ENCODE measurements around the gene BDNF. TPM values are rescaled to one million over a fixed set of nuclear protein-coding genes. Genes with fewer than 3 reads are reported as not detected.
"Not testable (repeated sequence)": the region's sequence is repeated elsewhere in the genome, so short reads cannot be mapped to it uniquely, and the experiment has no call there.

Gene BDNF
- total RNA-seq, 1 donor from 2014 or later = 5.8 TPM

GRCh38 chr11:27672836-27673464, 27.3 kb downstream of the BDNF start:
- TF ChIP-seq, protein P1, sequence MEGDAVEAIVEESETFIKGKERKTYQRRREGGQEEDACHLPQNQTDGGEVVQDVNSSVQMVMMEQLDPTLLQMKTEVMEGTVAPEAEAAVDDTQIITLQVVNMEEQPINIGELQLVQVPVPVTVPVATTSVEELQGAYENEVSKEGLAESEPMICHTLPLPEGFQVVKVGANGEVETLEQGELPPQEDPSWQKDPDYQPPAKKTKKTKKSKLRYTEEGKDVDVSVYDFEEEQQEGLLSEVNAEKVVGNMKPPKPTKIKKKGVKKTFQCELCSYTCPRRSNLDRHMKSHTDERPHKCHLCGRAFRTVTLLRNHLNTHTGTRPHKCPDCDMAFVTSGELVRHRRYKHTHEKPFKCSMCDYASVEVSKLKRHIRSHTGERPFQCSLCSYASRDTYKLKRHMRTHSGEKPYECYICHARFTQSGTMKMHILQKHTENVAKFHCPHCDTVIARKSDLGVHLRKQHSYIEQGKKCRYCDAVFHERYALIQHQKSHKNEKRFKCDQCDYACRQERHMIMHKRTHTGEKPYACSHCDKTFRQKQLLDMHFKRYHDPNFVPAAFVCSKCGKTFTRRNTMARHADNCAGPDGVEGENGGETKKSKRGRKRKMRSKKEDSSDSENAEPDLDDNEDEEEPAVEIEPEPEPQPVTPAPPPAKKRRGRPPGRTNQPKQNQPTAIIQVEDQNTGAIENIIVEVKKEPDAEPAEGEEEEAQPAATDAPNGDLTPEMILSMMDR (conservative IDR thresholded peaks at IDR 0.05; ENCODE audit: low read depth, low read length) = no peak
- no peak overlapping the region for H3K4me3 ChIP-seq (ENCODE audit: low read depth, low read length)
- no peak for DNase-seq (ENCODE audit: low read depth)

DNA sequence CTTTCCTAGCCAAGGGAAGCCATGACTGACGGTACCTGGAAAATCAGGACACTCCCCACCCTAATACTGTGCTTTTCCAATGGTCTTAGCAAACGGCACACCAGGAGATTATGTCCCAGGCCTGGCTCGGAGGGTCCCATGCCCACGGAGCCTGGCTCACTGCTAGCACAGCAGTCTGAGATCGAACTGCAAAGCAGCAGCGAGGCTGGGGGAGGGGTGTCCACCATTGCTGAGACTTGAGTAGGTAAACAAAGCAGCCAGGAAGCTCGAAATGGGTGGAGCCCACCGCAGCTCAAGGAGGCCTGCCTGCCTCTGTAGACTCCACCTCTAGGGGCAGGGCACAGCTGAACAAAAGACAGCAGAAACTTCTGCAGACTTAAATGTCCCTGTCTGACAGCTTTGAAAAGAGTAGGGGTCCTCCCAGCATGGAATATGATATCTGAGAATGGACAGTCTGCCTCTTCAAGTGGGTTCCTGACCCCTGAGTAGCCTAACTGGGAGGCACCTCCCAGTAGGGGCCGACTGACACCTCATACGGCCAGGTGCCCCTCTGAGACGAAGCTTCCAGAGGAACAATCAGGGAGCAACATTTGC, 34.6 kb downstream of the BDNF start:
- H3K4me3 ChIP-seq (ENCODE audit: low read depth, low read length); DNase-seq (ENCODE audit: low read depth): not testable (repeated sequence)

- H3K4me3 ChIP-seq (ENCODE audit: low read depth, low read length) = no peak overlapping the region
- DNase-seq (ENCODE audit: low read depth) = no peak
- TF ChIP-seq, protein P1 (conservative IDR thresholded peaks at IDR 0.05; ENCODE audit: low read depth, low read length) = no peak
These were observed 36.9 kb downstream of the BDNF start for GRCh38 chr11:27663326-27663725.

DNA sequence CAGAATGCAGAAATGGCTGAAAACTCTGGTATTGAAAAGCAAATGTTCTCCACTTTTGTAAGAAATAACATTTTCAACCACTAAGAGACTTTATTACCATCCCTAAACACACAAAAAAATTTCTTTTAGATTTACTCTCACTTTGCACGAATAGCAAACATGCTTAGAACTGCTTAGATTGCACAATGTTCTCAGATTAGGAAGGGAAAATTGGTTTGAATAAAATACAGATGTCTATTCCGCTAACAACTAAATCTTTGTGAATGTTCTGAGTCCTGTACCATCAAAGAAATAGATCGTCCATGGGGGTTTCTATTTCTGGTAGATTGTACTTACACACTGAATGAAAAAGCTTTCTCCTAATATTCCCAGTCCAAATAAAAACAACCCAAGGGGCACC, 40.1 kb downstream of the BDNF start:
- DNase-seq (ENCODE audit: low read depth) = no peak
- no peak overlapping the region for H3K4me3 ChIP-seq (ENCODE audit: low read depth, low read length)
- TF ChIP-seq, protein P1 (conservative IDR thresholded peaks at IDR 0.05; ENCODE audit: low read depth, low read length) = no peak

GRCh38 chr11:27658535-27659236, 41.6 kb downstream of the BDNF start:
- no peak overlapping the region for H3K4me3 ChIP-seq (ENCODE audit: low read depth, low read length)
- TF ChIP-seq, protein P1 (conservative IDR thresholded peaks at IDR 0.05; ENCODE audit: low read depth, low read length) = no peak
- DNase-seq (ENCODE audit: low read depth) = no peak

DNA sequence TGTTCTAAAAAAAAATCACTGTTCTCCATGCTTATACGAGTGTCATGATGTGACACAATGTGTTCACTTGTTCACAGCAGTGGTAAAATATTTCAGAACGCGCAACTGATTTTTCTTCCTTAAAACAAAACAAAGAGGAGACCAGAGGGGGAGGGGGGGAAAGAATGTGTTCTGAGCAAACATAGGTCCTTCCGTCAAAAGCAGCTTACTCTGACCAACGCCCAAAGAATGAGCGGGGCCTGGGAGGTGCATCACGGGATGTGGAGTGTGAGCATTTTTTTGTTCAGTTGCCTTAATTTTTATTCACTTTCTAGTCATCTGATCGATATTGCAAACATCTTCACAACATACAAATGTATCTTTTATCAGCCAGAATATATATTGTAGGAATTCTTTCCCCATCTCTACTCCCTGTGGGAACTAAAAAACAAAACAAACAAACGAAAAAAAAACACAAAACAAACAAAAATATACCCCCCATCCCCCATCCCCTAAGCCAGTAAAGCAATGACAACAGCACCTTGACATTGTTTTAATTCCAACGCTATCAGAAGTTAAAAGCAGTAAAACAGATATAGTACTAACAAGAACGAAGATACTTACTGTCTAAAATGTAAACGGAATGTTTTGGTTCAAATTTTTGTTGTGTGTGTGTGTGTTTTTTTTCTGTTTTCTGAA, 43.3 kb downstream of the BDNF start:
- H3K4me3 ChIP-seq (ENCODE audit: low read depth, low read length) = no peak overlapping the region
- no peak for DNase-seq (ENCODE audit: low read depth)
- TF ChIP-seq, protein P1 (conservative IDR thresholded peaks at IDR 0.05; ENCODE audit: low read depth, low read length) = no peak

DNA sequence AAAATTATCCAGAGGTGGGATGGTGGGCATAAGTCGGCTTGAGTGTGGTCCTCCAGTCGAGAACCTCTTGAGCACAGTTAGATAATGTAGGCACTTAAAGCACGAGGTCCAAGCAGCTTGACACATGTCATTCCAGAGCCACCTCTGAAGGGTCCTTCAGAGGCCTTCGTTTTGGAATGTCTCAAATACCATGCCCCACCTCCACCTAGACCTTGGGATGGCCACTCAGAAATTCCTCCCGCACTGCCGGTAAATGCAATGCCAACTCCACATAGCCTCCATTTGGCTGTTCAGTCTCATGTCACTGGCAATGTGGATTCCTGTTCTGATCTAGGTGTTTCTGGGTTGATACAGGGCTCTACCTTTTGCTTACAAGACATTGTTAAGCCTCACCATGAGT, 43.9 kb downstream of the BDNF start:
- TF ChIP-seq, protein P1 (conservative IDR thresholded peaks at IDR 0.05; ENCODE audit: low read depth, low read length) = no peak
- no peak overlapping the region for H3K4me3 ChIP-seq (ENCODE audit: low read depth, low read length)
- DNase-seq (ENCODE audit: low read depth) = no peak
